Measurements from ENCODE around the gene PRKCH.

Gene PRKCH

GRCh38 chr14:61502459-61503093, 181.2 kb downstream of the PRKCH start:
- no peak overlapping the region for H3K4me3 ChIP-seq (replicated peaks; ENCODE audit: insufficient read depth, low read length)
- DNase-seq (ENCODE audit: low read depth in 1 of 2, low spot score in 1 of 2): no peak
- no peak overlapping the region for H3K27ac ChIP-seq (replicated peaks)

GRCh38 chr14:61503167-61503801, 181.9 kb downstream of the PRKCH start:
- H3K27ac ChIP-seq (replicated peaks): no peak overlapping the region
- TF ChIP-seq REST (IDR thresholded peaks at IDR 0.05; ENCODE audit: insufficient replicate concordance, low read depth) (no peak), POLR2AphosphoS5 (IDR thresholded peaks at IDR 0.05; ENCODE audit: low read depth) (no peak), SPI1 (IDR thresholded peaks at IDR 0.05; ENCODE audit: borderline replicate concordance, low read depth) (peak; percentile 35; the same call in 1 of the 2 replicates), CTCF (IDR thresholded peaks at IDR 0.05; ENCODE audit: insufficient read depth, low read length) (no peak), GABPA (IDR thresholded peaks at IDR 0.05; ENCODE audit: low read depth) (no peak)
- no peaks in the 10 kb centered on the region for H3K27me3 ChIP-seq (ENCODE audit: insufficient read depth, poor library complexity, severe bottlenecking)
- H3K4me3 ChIP-seq (replicated peaks; ENCODE audit: insufficient read depth, low read length): no peak overlapping the region
- DNase-seq (ENCODE audit: low read depth in 1 of 2, low spot score in 1 of 2): no peak

More at GRCh38 chr14:61502459-61503093, 181.2 kb downstream of the PRKCH start:
- no peaks in the 10 kb centered on the region for H3K27me3 ChIP-seq (ENCODE audit: insufficient read depth, poor library complexity, severe bottlenecking)
- TF ChIP-seq SPI1 (IDR thresholded peaks at IDR 0.05; ENCODE audit: borderline replicate concordance, low read depth) (no peak), GABPA (IDR thresholded peaks at IDR 0.05; ENCODE audit: low read depth) (no peak), REST (IDR thresholded peaks at IDR 0.05; ENCODE audit: insufficient replicate concordance, low read depth) (no peak), CTCF (IDR thresholded peaks at IDR 0.05; ENCODE audit: insufficient read depth, low read length) (no peak), POLR2AphosphoS5 (IDR thresholded peaks at IDR 0.05; ENCODE audit: low read depth) (no peak)

- no peak overlapping the region for H3K4me3 ChIP-seq (replicated peaks; ENCODE audit: insufficient read depth, low read length)
- no peak for DNase-seq (ENCODE audit: low read depth in 1 of 2, low spot score in 1 of 2)
- no peak overlapping the region for H3K27ac ChIP-seq (replicated peaks)
- H3K27me3 ChIP-seq (ENCODE audit: insufficient read depth, poor library complexity, severe bottlenecking): no peaks in the 10 kb centered on the region
- TF ChIP-seq SPI1 (IDR thresholded peaks at IDR 0.05; ENCODE audit: borderline replicate concordance, low read depth): no peak
- no peak for TF ChIP-seq POLR2AphosphoS5 (IDR thresholded peaks at IDR 0.05; ENCODE audit: low read depth)
- no peak for TF ChIP-seq REST (IDR thresholded peaks at IDR 0.05; ENCODE audit: insufficient replicate concordance, low read depth)
- TF ChIP-seq GABPA (IDR thresholded peaks at IDR 0.05; ENCODE audit: low read depth): no peak
- TF ChIP-seq CTCF (IDR thresholded peaks at IDR 0.05; ENCODE audit: insufficient read depth, low read length): no peak
Measured at GRCh38 chr14:61504901-61505300, 183.5 kb downstream of the PRKCH start.
